ENCODE data around the gene SKAP1. TPM values are rescaled to one million over a fixed set of nuclear protein-coding genes. Genes with fewer than 3 reads are reported as not detected.

The SKAP1 gene
- total and polyA plus RNA-seq, 2 experiments from 2014 or later: 0.27 TPM; not detected in 1

DNA sequence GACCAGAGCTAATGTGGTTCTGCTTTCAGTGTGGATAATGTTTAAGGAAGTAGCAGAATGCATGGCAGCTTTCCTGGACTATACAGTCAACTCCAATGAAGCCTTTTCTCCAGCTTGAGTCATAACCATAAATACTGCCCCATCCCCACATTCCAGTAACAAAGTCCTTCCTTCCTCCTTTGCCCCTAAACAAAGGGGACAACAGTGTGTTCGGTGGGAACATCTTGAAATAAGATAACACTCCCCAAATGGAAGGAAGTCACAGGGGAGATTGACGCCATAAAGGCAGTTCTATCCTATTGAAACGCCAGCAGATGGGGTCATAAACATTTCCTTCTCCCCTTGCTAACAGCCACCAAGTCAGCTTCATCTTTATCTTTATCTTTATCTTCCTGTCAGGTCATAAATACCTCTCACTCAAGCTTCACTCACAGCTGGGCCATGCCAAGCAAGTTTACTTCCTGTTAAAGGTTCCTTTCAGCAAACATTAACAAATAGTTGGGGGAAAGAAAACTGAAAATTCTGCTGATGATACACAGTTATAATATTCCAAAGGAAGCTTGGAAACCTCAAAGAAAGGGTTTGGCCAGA, 185.8 kb downstream of the SKAP1 start:
- no peaks in the 10 kb centered on the region for H3K27me3 ChIP-seq (ENCODE audit: insufficient read depth)
- no peaks in the 10 kb centered on the region for H3K9me3 Mint-ChIP-seq
- no peaks in the 10 kb centered on the region for H3K79me2 ChIP-seq (replicated peaks; ENCODE audit: insufficient read depth)
- no peak overlapping the region for H3K4me2 ChIP-seq
- peaks cover 4% of the 10 kb centered on the region; the same call in 1 of the 2 replicates for H3K4me1 ChIP-seq (ENCODE audit: insufficient read depth)
- no peak for ATAC-seq
- no peak overlapping the region for H3K4me3 ChIP-seq
- H3K4me1 Mint-ChIP-seq: peaks cover 30% of the 10 kb centered on the region
- no peak for DNase-seq (ENCODE audit: low spot score)
- H4K20me1 ChIP-seq (replicated peaks; ENCODE audit: insufficient read depth): no peaks in the 10 kb centered on the region
- H3K36me3 Mint-ChIP-seq (ENCODE audit: low read depth): no peaks in the 10 kb centered on the region
- H2AFZ ChIP-seq: peak overlapping the region; percentile 44
- H3K27me3 Mint-ChIP-seq (ENCODE audit: insufficient read depth, low read depth, poor library complexity): no peaks in the 10 kb centered on the region
- no peaks in the 10 kb centered on the region for H3K36me3 ChIP-seq (ENCODE audit: insufficient read depth)
- H3K4me3 Mint-ChIP-seq: no peak overlapping the region
- TF ChIP-seq, protein P1, sequence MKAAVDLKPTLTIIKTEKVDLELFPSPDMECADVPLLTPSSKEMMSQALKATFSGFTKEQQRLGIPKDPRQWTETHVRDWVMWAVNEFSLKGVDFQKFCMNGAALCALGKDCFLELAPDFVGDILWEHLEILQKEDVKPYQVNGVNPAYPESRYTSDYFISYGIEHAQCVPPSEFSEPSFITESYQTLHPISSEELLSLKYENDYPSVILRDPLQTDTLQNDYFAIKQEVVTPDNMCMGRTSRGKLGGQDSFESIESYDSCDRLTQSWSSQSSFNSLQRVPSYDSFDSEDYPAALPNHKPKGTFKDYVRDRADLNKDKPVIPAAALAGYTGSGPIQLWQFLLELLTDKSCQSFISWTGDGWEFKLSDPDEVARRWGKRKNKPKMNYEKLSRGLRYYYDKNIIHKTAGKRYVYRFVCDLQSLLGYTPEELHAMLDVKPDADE (IDR thresholded peaks at IDR 0.05): no peak
- no peak for TF ChIP-seq POLR2AphosphoS5 (IDR thresholded peaks at IDR 0.05; ENCODE audit: low read depth)
- TF ChIP-seq JUNB (IDR thresholded peaks at IDR 0.05; ENCODE audit: unreplicated experiment): no peak
- no peak for TF ChIP-seq CREB1 (CRISPR knock-in tag; IDR thresholded peaks at IDR 0.05; ENCODE audit: low read depth)
- TF ChIP-seq, protein P2, sequence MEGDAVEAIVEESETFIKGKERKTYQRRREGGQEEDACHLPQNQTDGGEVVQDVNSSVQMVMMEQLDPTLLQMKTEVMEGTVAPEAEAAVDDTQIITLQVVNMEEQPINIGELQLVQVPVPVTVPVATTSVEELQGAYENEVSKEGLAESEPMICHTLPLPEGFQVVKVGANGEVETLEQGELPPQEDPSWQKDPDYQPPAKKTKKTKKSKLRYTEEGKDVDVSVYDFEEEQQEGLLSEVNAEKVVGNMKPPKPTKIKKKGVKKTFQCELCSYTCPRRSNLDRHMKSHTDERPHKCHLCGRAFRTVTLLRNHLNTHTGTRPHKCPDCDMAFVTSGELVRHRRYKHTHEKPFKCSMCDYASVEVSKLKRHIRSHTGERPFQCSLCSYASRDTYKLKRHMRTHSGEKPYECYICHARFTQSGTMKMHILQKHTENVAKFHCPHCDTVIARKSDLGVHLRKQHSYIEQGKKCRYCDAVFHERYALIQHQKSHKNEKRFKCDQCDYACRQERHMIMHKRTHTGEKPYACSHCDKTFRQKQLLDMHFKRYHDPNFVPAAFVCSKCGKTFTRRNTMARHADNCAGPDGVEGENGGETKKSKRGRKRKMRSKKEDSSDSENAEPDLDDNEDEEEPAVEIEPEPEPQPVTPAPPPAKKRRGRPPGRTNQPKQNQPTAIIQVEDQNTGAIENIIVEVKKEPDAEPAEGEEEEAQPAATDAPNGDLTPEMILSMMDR (conservative IDR thresholded peaks at IDR 0.05; ENCODE audit: low read depth in 2 of 2): 0 out of 4 replicates have a peak, but pooled peaks of 1 of the 2 experiments have one; percentile 2
- TF ChIP-seq, protein P3, sequence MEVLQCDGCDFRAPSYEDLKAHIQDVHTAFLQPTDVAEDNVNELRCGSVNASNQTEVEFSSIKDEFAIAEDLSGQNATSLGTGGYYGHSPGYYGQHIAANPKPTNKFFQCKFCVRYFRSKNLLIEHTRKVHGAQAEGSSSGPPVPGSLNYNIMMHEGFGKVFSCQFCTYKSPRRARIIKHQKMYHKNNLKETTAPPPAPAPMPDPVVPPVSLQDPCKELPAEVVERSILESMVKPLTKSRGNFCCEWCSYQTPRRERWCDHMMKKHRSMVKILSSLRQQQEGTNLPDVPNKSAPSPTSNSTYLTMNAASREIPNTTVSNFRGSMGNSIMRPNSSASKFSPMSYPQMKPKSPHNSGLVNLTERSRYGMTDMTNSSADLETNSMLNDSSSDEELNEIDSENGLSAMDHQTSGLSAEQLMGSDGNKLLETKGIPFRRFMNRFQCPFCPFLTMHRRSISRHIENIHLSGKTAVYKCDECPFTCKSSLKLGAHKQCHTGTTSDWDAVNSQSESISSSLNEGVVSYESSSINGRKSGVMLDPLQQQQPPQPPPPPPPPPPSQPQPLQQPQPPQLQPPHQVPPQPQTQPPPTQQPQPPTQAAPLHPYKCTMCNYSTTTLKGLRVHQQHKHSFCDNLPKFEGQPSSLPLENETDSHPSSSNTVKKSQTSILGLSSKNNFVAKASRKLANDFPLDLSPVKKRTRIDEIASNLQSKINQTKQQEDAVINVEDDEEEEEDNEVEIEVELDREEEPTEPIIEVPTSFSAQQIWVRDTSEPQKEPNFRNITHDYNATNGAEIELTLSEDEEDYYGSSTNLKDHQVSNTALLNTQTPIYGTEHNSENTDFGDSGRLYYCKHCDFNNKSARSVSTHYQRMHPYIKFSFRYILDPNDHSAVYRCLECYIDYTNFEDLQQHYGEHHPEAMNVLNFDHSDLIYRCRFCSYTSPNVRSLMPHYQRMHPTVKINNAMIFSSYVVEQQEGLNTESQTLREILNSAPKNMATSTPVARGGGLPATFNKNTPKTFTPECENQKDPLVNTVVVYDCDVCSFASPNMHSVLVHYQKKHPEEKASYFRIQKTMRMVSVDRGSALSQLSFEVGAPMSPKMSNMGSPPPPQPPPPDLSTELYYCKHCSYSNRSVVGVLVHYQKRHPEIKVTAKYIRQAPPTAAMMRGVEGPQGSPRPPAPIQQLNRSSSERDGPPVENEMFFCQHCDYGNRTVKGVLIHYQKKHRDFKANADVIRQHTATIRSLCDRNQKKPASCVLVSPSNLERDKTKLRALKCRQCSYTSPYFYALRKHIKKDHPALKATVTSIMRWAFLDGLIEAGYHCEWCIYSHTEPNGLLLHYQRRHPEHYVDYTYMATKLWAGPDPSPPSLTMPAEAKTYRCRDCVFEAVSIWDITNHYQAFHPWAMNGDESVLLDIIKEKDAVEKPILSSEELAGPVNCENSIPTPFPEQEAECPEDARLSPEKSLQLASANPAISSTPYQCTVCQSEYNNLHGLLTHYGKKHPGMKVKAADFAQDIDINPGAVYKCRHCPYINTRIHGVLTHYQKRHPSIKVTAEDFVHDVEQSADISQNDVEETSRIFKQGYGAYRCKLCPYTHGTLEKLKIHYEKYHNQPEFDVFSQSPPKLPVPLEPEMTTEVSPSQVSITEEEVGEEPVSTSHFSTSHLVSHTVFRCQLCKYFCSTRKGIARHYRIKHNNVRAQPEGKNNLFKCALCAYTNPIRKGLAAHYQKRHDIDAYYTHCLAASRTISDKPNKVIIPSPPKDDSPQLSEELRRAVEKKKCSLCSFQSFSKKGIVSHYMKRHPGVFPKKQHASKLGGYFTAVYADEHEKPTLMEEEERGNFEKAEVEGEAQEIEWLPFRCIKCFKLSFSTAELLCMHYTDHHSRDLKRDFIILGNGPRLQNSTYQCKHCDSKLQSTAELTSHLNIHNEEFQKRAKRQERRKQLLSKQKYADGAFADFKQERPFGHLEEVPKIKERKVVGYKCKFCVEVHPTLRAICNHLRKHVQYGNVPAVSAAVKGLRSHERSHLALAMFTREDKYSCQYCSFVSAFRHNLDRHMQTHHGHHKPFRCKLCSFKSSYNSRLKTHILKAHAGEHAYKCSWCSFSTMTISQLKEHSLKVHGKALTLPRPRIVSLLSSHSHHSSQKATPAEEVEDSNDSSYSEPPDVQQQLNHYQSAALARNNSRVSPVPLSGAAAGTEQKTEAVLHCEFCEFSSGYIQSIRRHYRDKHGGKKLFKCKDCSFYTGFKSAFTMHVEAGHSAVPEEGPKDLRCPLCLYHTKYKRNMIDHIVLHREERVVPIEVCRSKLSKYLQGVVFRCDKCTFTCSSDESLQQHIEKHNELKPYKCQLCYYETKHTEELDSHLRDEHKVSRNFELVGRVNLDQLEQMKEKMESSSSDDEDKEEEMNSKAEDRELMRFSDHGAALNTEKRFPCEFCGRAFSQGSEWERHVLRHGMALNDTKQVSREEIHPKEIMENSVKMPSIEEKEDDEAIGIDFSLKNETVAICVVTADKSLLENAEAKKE (CRISPR knock-in tag; IDR thresholded peaks at IDR 0.05): no peak
- TF ChIP-seq ZNF114 (CRISPR knock-in tag; IDR thresholded peaks at IDR 0.05): no peak
- no peaks in the 10 kb centered on the region for H3F3A ChIP-seq (replicated peaks; ENCODE audit: low read depth)
- no peak overlapping the region for H3K27ac Mint-ChIP-seq
- H3K27ac ChIP-seq (ENCODE audit: low read depth): no peak overlapping the region
- no peaks in the 10 kb centered on the region for H3K9me2 ChIP-seq (ENCODE audit: insufficient read depth)

All from GM23338 (cell line).